BE2C (cell line): ENCODE measurements around the gene LYZL1.
"Not testable (repeated sequence)": the region's sequence is repeated elsewhere in the genome, so short reads cannot be mapped to it uniquely, and the experiment has no call there.

Source experiments
- DNase-seq: peaks from one replicate; pipeline ENCODE4 v3.0.0-alpha.2; 2020
- H3K27me3 ChIP-seq: fragments of 250-450 bp; sonication (Bioruptor Pico); 2 replicates; pipeline ENCODE4 v1.5.1; 2020; ENCODE audit warnings: mild to moderate bottlenecking
- H3K36me3 ChIP-seq: fragments of 250-450 bp; sonication (Bioruptor Pico); 2 replicates; pipeline ENCODE4 v1.5.1; 2020; ENCODE audit warnings: mild to moderate bottlenecking
- H3K4me1 ChIP-seq: fragments of 250-450 bp; sonication (Bioruptor Pico); 2 replicates; pipeline ENCODE4 v1.5.1; 2020
- H3K4me3 ChIP-seq: 2 replicates; pipeline ENCODE4 v1.5.1; 2011; ENCODE audit warnings: low read depth, low read length
- H3K9me3 ChIP-seq: fragments of 250-450 bp; sonication (Bioruptor Pico); 2 replicates; pipeline ENCODE4 v1.5.1; 2020
- TF ChIP-seq, protein P1 (sequence below): IDR thresholded peaks from 2 replicates; pipeline ENCODE4 v1.5.1; 2012; ENCODE audit warnings: mild to moderate bottlenecking, low read depth, low read length

Gene LYZL1

DNA sequence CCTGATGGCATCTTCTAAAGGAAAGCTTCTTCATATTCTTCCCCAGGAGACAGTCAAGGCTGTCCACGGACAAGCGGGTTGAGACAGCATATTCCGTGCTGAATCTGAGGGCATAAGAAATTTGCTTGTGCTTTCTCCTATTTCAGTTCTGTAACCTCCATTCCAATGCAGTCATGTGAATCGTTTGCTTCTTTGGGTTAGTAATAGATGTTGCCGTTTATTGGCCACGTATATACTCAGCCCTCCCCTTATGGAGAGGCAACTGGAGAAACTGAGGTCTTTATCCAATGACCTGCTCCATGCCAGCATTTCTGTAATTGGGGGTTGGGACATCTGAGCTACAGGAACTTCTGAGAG, 38.9 kb downstream of the LYZL1 start:
- no peaks in the 10 kb centered on the region for H3K9me3 ChIP-seq
- H3K4me3 ChIP-seq: no peak overlapping the region
- H3K27me3 ChIP-seq: no peaks in the 10 kb centered on the region
- TF ChIP-seq, protein P1, sequence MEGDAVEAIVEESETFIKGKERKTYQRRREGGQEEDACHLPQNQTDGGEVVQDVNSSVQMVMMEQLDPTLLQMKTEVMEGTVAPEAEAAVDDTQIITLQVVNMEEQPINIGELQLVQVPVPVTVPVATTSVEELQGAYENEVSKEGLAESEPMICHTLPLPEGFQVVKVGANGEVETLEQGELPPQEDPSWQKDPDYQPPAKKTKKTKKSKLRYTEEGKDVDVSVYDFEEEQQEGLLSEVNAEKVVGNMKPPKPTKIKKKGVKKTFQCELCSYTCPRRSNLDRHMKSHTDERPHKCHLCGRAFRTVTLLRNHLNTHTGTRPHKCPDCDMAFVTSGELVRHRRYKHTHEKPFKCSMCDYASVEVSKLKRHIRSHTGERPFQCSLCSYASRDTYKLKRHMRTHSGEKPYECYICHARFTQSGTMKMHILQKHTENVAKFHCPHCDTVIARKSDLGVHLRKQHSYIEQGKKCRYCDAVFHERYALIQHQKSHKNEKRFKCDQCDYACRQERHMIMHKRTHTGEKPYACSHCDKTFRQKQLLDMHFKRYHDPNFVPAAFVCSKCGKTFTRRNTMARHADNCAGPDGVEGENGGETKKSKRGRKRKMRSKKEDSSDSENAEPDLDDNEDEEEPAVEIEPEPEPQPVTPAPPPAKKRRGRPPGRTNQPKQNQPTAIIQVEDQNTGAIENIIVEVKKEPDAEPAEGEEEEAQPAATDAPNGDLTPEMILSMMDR: no peak
- no peak for DNase-seq
- no peaks in the 10 kb centered on the region for H3K36me3 ChIP-seq
- H3K4me1 ChIP-seq: no peaks in the 10 kb centered on the region; the same call in 1 of the 2 replicates

DNA sequence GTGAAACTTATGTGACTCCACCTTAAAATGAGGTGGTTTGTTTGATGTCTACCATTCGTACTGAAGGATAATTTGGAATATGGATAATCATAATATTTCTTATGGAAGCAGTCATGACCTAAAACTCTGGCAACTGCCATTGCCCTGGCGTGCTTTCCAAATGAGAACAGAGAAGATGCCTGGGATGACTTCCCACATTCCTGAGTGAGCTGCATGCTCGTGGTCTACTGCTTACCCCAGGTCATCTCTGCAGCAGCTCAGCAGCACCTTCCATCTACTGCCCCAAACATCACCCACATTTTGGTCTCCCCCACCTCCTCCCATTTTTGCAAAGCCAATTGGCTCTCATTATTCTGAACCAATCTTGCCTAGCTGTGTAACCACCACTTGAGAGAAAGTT, 40.1 kb downstream of the LYZL1 start:
- TF ChIP-seq, protein P1: no peak
- no peak for DNase-seq
- H3K4me3 ChIP-seq: no peak overlapping the region
- no peaks in the 10 kb centered on the region for H3K4me1 ChIP-seq
- no peaks in the 10 kb centered on the region for H3K9me3 ChIP-seq
- H3K36me3 ChIP-seq: no peaks in the 10 kb centered on the region
- H3K27me3 ChIP-seq: no peaks in the 10 kb centered on the region

DNA sequence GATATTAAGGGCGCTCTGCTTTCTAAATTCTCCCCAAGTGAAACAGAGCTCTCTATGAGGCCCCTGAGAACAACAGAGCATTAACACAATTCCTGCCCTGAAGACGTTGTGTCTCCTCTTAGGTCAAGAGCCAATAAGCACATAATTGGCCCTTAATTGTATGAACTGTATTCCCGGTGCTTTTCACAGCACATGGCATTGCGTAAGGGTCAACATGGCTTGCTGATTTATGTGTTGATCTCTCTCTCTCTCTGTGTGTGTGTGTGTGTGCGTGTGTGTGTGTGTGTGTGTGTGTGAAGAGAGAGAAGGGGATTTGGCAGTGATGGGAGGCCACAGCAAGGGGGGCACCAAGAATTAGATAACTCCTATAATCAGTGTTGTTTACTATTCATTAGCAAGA, 40.5 kb downstream of the LYZL1 start:
- DNase-seq: no peak
- no peaks in the 10 kb centered on the region for H3K9me3 ChIP-seq
- H3K4me1 ChIP-seq: no peaks in the 10 kb centered on the region
- no peaks in the 10 kb centered on the region for H3K36me3 ChIP-seq
- H3K4me3 ChIP-seq: no peak overlapping the region
- TF ChIP-seq, protein P1: no peak
- H3K27me3 ChIP-seq: no peaks in the 10 kb centered on the region

DNA sequence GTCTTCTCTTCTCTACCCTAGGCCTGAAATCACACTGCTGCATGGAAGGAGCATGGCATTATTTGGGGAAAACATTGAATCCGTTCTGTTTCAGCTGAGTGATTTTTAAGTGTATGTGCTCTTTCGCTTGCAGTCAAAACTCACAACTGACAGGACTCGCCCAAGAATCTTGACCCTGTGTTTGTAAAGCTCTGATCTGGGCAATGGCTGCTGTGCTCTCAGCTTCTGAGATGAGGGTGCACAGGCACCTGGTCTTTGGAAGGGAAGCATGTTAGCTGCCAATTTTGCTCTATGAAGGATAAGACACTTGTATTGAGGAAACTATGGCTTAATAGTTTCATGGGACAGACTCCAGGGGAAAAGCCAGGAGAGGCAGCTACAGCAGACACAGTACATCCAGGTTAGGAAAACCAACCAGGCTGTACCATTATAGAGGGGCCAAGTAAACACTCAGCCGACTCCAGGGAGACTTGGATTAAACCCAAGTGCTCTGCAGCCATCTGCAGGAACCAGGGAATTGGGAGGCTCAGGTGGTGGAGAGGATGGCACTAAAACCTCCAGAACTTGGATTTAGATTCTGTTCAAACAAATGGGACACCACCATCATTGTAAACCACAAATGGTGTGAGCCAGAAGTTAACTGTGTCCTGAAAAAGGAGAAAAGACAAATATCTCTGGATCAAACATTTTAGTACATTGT, 43.3 kb downstream of the LYZL1 start:
- Histone ChIP-seq H3K27me3 (no peaks in the 10 kb centered on the region), H3K4me3 (no peak overlapping the region), H3K4me1 (no peaks in the 10 kb centered on the region), H3K36me3 (no peaks in the 10 kb centered on the region), H3K9me3 (no peaks in the 10 kb centered on the region)
- TF ChIP-seq, protein P1: no peak
- no peak for DNase-seq

DNA sequence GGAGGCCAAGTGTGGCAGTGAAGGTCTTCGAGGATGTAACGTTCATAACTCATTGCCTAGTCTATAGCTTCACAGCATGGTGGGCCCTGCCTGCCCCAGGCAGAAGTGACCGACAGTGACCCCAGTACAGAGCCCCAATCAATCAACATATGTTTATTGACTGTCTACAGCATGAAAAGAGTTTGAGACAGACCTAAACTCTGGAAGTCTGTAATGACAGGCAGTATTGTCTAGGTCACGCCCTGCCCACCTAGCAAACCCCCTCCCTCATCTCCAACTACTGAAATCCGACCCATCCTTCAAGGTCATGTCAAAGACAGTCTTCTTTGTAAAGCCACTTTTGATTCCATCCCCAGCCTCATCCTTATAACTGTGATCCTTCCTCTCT, 43.9 kb downstream of the LYZL1 start:
- Histone ChIP-seq H3K36me3 (no peaks in the 10 kb centered on the region), H3K4me3 (no peak overlapping the region), H3K4me1 (no peaks in the 10 kb centered on the region), H3K9me3 (no peaks in the 10 kb centered on the region), H3K27me3 (no peaks in the 10 kb centered on the region)
- no peak for DNase-seq
- TF ChIP-seq, protein P1: no peak

DNA sequence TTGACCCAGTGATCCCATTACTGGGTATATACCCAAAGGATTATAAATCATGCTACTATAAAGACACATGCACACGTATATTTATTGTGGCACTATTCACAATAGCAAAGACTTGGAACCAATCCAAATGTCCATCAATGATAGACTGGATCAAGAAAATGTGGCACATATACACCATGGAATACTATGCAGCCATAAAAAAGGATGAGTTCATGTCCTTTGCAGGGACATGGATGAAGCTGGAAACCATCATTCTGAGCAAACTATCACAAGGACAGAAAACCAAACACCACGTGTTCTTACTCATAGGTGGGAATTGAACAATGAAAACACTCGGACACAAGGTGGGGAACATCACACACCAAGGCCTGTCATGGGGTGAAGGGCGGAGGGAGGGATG, 48.7 kb downstream of the LYZL1 start:
- not testable (repeated sequence) for DNase-seq, H3K9me3 ChIP-seq, H3K4me1 ChIP-seq, H3K36me3 ChIP-seq, H3K27me3 ChIP-seq, H3K4me3 ChIP-seq
